ENCODE results near the gene FXN.

- TF ChIP-seq CTCF (IDR thresholded peaks at IDR 0.05) (no peak), MXI1 (IDR thresholded peaks at IDR 0.05; ENCODE audit: low read depth, low read length) (no peak), FOXM1 (IDR thresholded peaks at IDR 0.05; ENCODE audit: low read depth) (no peak), REST (IDR thresholded peaks at IDR 0.05; ENCODE audit: low read depth, low read length) (no peak), USF1 (IDR thresholded peaks at IDR 0.05; ENCODE audit: borderline replicate concordance, low read depth) (no peak), TEAD4 (IDR thresholded peaks at IDR 0.05; ENCODE audit: borderline replicate concordance, insufficient read depth) (no peak), TAF1 (IDR thresholded peaks at IDR 0.05; ENCODE audit: borderline replicate concordance, low read depth, low read length) (no peak), USF2 (IDR thresholded peaks at IDR 0.05; ENCODE audit: borderline replicate concordance, low read depth, low read length) (no peak), MAX (IDR thresholded peaks at IDR 0.05; ENCODE audit: low read depth) (no peak), PBX3 (IDR thresholded peaks at IDR 0.05) (no peak), POLR2AphosphoS5 (IDR thresholded peaks at IDR 0.05; ENCODE audit: low read depth, low read length) (no peak)
These were observed 73.6 kb downstream of the FXN start for GRCh38 chr9:69109152-69109551.
